HG03196 (cell line): ENCODE measurements around the gene RPS19BP1.
"Not testable (repeated sequence)": the region's sequence is repeated elsewhere in the genome, so short reads cannot be mapped to it uniquely, and the experiment has no call there.

Experiments used
- ATAC-seq: cut with Tn5 transposase; IDR thresholded peaks from one replicate; pipeline ENCODE4 v1.9.1; 2021; ENCODE audit not compliant: unreplicated experiment

Gene RPS19BP1

DNA sequence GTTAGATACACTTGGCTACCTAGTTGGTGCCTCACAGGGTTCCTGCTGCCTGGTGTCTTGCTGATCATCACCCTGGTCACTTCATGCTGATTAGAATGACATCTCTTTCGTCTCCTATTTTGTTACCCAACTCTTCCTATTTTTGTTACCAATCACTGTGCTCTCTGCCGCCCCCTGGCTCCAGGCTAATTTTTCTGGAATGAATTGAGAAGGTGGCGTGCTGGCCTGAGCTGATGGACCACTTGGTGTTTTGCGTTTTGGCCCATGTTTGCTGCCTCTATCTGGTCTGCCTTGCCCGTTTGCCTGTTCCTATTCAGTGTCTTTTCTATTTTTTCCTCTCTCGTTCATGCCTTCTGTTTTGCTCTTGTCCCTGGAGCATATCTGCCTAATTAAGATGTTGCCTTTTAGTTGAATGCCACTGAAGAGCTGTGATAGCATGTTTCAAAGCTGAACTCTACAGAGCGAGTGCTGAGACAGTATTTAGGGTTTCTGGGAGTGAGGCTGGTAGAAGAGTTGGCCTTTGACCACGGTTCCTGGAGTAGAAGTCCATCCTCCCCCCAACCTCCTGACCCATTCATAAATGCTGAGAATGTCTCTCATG lies 18.1 kb downstream of the RPS19BP1 start:
- ATAC-seq = no peak

DNA sequence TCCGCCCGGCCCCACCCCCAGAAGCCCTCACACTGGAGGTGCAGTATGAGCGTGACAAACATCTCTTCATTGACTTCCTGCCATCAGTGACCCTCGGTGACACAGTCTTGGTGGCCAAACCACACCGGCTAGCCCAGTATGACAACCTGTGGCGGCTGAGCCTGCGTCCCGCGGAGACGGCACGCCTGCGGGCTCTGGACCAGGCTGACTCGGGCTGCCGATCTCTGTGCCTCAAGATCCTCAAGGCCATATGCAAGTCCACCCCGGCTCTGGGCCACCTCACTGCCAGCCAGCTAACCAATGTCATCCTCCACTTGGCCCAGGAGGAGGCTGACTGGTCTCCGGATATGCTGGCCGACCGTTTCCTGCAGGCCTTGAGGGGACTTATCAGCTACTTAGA lies 18.8 kb downstream of the RPS19BP1 start:
- ATAC-seq = no peak

DNA sequence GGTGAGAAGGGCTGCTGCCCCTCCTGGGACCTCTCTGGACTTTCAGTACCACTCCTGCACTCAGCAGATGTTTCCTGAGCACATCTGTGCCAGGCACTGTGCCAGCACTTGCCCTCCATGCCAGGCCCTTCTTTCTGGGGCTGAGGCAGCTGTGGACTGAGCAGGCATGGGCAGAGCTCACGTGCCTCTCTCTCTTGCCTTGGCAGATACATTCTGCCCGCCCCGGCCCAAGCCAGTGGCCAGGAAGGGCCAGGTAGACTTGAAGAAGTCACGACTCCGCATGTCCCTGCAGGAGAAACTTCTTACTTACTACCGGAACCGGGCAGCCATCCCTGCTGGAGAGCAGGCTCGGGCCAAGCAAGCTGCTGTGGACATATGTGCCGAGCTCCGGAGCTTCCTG lies 20.5 kb downstream of the RPS19BP1 start:
- no peak for ATAC-seq

DNA sequence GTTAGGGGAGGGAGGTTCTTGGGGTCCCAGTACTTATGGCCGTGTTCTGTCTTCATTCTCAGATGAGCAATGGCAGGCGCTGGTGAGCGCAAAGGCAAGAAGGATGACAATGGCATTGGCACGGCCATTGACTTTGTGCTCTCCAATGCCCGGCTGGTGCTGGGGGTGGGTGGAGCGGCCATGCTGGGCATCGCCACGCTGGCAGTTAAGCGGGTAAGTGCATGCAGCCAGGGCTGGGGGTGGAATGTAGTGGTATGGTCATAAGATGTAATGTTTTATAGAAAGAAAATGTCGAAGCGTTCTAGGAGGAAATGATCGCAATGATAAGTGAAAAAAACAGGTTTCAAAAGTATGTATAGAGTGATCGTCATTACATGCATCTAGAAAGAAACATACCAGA lies 21.3 kb downstream of the RPS19BP1 start:
- ATAC-seq = no peak

DNA sequence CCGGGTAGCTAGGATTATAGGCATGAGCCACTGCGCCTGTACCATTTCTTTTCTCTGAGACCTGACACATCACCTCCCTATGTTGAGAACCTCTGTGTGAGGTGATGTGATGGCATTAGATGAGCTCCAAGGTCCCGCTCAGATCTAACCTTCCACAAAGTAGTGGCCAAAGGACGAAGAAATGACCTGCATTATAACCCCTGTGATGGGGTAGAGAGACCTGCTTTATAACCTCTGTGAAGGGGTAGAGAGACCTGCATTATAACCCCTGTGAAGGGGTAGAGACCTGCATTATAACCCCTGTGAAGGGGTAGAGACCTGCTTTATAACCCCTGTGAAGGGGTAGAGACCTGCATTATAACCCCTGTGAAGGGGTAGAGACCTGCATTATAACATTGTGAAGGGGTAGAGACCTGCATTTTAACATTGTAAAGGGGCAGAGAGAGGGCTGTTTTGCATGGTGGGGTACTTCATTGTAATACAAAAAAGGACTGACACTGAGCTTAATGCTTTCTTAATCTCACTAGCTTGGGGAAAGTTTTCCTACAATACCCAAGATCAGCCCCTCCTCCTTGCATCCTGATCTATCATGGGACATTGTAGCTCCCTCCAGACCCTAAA lies 21.9 kb downstream of the RPS19BP1 start:
- no peak for ATAC-seq

DNA sequence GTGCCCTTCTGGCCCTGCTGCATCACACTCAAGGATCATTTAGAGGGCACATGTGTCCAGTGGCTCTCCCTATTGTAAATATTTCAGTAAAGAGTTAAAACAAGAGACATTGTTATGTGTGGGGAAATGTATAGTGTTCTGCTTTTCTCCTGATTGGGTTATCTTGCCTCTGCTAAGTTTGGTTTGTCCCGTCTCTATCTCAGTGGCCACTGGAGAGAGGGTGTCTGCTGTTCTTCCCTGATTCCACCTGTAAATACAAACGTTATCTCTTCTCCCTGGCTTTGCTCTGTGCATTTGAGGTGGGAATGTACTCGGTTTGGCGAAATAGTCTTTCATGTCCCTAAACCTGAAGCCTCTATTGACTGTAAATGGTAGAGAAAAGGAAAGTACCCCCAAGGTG lies 24.2 kb downstream of the RPS19BP1 start:
- no peak for ATAC-seq

DNA sequence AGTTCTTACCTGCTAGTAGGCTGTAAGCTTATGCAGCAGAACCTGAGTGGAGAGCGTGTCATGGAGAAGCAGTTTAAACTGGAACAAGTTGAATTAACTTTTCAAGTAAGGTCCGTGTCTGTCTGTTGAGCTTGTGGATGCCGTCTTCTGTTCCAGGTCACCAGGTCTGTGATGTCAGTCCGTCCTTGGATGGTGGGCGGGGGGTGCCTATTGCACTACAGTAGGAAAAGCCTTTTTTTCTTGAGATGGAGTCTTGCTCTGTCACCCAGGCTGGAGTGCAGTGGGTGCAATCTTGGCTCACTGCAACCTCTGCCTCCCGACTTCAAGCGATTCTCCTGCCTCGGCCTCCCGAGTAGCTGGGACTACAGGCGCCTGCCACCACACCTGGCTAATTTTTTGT lies 25.5 kb downstream of the RPS19BP1 start:
- not testable (repeated sequence) for ATAC-seq

DNA sequence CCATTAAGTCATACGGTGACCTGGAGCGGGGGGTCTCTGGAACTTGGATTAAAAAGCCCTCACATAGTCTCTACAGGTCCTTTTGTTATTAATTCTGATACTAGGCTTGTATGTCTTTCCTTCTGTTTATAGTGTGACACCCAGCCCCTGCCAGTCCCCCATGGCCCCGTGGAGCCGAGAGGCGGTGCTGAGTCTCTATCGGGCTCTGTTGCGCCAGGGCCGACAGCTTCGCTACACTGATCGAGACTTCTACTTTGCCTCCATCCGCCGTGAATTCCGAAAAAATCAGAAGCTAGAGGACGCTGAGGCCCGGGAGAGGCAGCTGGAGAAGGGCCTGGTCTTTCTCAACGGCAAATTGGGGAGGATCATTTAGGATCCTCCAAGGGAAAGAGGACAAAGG lies 28.5 kb downstream of the RPS19BP1 start:
- no peak for ATAC-seq

DNA sequence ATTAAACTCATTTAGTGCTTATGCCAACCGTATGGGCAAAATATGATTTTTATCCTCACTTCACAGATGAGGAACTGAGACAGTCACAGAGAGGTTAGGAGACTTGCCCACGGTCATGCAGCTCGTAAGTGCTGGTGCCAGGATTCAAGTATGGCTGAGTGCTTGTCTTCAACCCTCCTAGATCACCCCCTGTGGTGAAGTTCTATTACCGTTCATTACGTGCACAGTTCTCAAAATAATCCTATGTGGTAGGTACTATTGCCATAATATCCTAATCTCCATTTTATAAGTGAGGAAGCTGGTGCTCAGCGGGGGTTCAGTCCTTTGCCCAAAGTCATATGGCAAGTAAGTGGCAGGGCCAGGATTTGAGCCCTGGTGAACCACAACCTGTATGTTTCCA lies 28.9 kb downstream of the RPS19BP1 start:
- ATAC-seq = no peak

DNA sequence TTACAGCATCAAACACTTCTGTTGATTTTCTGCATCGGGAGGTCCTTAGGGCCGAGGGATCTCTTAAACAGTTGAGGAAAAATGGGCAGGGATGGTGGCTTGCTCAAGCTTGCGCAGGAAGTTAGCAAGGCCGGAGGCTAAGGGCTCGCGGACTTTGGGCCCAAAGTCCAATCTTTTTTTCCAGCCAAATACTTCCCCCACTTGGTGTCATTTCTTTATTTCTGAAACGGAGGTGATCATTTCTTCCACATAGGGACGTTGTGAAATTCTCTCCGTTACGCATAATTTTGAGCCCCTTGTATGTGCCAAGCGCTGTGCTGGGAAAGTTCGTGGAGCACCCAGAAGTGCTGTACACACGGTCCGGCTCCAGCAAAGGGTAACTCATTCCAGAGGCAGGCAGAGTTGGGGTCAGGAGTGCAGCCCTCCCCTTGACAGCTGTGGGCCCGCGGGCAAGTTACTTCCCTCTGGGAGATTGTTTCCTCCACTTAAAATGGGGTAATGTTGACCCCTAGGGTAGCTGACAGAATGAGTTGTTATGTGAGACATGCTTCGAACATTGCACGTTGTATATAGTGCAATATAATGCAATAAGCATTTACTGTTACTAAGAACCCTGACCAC lies 29.6 kb downstream of the RPS19BP1 start:
- no peak for ATAC-seq

DNA sequence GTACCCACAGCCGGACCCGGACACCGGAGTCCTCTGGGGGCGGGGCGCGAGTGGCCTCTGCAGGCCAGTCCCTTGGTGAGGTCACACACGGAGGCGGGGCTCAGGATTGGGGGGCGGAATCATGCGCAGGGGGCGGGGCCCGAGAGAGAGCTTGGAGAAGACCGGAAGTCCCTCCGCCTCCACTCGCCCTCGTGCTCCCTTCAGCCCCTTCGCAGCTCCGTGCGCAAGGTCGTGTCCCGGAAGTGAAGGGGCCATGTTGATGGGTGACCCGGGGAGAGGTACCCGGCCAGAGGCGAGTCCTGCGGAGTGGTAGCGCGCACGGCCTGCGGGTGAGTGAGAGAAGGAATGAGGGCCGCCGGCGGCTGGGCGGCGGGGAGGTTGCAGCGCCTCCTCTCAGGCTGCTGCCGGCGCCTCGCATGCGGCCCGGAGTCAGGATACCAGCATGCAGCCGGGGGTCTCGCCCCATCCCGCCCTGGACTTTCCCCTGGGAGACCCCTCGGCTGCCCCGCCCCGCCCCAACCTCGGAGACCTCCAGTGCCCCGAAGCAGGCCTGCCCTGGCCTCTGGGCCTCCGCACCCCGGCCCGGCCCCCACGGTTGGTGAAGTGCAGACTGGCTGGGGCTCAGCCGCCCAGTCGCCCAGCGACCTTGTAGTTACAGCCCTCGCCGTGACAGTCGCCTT lies 30.3 kb downstream of the RPS19BP1 start, which contains the start of gene MIEF1:
Gene MIEF1, plus strand, starts transcription at position 182 of the 680 bp plus-strand sequence. CDS start 9,005 bp downstream, outside the sequence.
- peak; percentile 80 for ATAC-seq

DNA sequence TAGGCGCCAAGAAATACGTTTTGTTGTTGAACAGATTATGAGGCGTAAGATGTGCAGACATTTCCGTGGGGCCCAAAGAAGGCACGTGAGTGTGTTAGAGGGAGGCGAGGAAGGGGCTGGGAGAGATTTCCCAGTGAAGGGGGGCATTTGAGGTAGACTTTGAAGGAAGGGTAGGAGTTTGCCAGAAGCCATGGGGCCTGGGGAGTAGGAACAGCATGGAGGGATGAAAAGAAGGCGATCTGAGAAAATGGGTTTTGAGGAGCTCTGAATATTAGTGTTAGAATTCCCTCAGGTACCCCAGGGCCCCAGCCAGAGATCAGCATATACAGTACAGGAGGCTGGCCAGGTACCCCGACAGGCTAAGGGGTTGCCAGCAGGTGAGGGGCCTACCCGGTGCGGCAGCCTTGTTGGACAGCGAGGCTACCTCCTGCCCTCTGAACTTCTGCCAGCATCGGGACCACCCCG lies 30.9 kb downstream of the RPS19BP1 start:
- no peak for ATAC-seq

DNA sequence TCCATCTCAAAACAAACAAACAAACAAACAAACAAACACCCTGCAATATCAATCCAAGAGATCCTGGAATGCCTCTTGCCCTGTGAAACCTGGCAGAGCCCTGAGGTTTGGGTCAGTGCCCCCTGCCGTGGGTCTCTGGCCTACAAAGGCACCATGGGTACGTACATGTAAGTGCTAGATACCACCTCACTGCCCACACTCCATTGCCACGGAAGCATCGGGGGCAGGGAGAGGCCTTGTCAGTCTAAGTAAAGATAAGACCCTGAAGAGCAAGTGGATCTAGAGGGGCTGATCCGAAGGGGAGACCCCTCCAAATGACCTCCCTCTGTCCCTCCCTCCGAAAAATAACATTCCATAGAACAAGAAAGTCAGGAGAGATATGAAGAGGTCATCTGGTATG lies 32.4 kb downstream of the RPS19BP1 start:
- no peak for ATAC-seq

DNA sequence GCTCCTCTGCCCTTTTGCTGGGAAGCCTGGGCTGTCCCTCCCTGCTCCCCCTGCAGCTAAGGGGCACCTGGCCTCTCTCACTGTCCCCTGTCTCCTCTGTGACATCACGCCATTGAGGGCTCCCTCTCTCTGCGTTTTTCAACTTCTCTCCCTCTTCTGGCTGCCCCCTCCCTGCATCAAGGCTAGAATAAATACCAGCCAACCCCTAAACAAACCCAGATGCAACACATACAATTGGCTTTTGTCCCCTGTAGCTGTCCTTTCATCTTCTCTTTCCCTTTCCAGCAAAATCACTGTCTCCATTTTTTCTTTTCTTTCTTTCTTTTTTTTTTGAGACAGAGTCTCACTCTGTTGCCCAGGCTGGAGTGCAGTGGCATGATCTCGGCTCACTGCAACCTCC lies 33.7 kb downstream of the RPS19BP1 start:
- ATAC-seq = no peak

DNA sequence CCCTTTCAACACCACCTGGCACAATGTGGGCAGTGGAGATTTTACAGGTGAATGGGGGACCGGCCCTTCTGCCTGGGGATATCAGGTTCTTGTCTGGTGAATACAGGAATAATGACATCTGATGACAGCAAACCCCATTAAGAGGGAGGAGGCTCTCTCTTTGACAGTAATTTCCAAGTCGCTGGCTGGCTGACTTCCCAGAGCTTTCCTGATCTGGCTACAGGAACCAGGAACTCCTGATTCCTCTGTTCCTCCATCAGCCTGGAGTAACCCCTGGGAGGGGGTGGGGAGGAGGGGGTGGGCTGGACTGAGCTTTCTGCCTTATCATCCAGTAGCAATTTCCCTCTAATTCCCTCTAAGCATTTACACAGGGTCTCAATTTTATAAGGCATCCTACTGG lies 34.2 kb downstream of the RPS19BP1 start:
- ATAC-seq = no peak

DNA sequence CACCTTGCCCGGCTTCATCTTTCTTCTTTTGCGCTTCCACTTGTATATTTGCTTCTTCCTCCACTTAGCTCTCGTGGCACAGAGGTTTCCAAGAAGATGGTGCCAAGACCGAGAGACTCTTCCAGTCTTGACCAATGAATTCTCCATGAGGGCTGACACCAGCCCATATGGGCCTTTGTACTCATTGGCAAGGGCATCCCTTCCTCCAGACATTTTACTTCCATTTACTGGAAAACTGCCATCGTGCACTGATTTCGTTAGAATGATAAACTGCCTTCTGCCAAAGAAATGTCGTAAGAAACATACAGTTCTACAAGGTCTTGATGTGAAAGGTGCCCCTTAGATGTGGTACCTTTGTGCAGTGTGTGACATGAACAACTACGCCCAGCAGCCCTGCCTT lies 35.1 kb downstream of the RPS19BP1 start:
- no peak for ATAC-seq

DNA sequence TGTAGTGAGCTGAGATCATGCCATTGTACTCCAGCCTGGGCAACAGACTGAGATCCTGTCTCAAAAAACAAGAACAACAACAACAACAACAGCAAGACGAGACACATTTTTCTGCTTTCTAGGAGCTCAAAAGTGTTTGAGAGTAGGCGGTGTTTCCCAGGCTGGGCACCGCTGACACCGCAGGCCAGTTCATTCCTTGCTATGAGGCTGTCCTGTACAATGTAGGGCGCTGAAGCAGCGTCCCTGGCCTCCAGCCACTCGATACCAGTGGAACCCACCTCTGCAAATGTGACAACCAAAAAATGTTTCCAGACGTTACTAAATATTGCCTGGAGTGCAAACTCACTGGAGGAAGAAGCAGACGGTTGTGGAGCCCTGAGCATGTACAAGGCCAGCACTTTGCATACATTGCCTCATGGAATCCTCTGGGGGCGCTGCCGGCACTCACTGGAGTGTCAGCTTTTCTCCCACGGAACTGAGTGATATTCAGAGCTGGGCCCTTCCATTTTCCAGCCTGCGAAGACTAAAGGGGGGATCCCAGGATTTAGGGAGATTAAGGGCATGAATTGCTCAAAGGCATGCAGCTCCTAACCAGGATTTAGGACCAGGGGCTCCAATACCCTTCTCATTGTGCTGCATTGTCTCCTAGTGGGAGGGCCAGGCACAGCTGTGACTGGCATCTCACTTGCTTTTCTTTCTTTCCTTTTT lies 36.3 kb downstream of the RPS19BP1 start:
- ATAC-seq = no peak

DNA sequence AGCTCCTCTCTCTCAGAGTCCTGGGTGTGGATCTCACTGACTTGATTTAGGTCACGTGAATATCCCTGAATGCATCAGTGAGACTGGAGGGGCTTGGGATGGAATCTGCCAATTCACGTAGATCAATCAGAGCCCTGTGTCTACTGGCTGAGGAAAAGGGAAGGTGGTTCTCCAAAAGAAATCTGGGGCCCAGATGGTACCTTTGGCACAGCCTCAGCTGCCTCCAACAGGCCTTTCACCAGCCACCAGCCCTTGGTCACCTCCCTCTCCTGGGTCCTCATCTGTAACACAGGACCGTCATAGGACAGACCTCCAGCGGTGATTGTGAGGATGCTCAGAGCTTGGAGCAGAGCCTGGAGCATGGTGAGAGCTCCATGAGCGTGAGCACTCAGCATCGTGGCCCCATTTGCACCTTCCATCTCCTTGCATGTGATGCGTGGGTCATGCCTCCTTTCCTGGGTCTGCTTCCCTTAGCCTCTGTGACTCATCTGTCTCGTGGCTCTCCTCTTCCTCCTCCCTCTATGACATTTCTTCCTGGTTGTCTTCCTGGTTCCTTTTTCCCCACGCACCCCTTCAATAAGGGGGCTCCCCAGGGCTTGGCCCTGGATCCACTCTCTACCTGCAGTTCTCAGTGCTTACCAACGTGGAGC lies 38.0 kb downstream of the RPS19BP1 start:
- ATAC-seq = no peak

DNA sequence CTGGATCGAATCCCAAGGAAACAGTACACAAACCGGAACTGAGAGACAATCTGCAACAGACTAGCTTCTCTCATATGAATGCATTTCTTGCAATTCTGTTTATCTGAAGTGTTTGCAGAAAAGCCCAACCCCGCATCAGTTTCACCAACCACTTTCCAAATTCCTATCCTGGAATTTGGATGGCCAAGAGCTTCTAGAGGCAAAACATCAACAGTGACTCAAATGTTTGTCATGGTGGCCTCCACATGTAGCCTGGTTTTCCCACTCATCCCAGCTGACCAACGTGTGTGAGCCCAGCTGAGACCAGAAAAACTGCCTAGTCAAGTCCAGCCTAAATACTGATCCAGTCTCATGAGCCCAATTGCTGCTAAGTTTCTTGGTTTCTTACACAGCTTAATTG lies 38.8 kb downstream of the RPS19BP1 start:
- ATAC-seq = no peak

DNA sequence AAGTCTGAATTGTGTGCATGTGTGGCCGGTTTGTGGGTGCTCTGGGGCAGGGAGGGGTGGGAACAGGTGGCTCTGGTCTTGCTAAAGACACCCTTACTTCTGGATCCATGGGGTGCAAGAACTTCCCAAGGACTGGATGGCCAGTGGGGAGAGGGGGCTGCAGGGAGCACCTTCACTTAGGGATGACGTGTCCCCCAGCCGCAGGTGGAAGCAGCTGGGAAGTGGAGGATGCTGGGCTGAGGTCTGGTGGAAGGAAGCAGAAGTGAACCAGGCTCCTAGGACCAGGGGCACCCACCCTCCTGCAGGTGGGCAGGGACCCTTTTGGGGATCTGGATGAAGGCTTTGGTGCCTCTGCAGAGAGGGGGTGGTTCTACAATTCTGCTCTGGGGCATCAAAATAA lies 40.4 kb downstream of the RPS19BP1 start:
- no peak for ATAC-seq

DNA sequence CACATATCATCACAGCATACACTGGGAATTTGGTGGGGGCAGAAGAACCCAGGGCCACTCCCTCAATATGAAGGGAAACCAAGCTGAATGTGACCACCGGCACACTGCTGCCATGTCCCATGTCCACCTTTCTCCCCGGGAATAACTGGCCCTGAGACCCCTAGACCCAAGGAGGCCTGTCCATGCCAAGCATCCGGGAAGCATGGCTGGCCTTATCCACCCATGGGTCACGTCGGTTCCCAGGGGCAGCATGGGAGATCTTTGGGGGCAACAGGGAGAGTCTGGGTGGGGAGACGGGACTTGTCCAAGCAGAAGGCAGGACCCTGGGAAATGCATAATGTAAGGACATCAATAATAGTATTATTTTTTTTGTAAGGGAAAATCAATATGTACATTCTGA lies 40.9 kb downstream of the RPS19BP1 start:
- ATAC-seq = no peak
